Transverse colon (tissue), 4 donors: ENCODE measurements around the gene HOXB9.

Experiments used
- CTCF ChIP-seq, 5 experiments: fragments of 200-600 bp in 3 of 5; fragments of 450-650 bp in 2 of 5; sonication (generic) in 3 of 5; IDR thresholded peaks; 1 replicate in 2 of 5; 2 replicates in 3 of 5; pipeline ENCODE4 v1.5.1; 2016 to 2017; ENCODE audit warnings: antibody characterized with exemption in 5 of 5, inconsistent platforms in 3 of 5, mild to moderate bottlenecking in 2 of 5, moderate library complexity in 1 of 5
- POLR2A ChIP-seq: fragments of 450-650 bp; IDR thresholded peaks from one replicate; pipeline ENCODE4 v1.6.1; 2016; ENCODE audit warnings: antibody characterized with exemption, mild to moderate bottlenecking, moderate library complexity
- POLR2AphosphoS5 ChIP-seq, 3 donors: sonication (generic); formaldehyde crosslinking; IDR thresholded peaks; one replicate each; pipeline ENCODE4 v1.6.1; 2016; ENCODE audit warnings: antibody characterized with exemption in 3 of 3

GRCh38 chr17:48629411-48629759 is 3.2 kb upstream of the HOXB9 start:
- TF ChIP-seq CTCF (IDR thresholded peaks at IDR 0.05) (no peak), POLR2AphosphoS5 (IDR thresholded peaks at IDR 0.05) (no peak), POLR2A (no peak)
